ENCODE measurements around the gene TCP11L2.
"Not testable (repeated sequence)": the region's sequence is repeated elsewhere in the genome, so short reads cannot be mapped to it uniquely, and the experiment has no call there.

The TCP11L2 gene

DNA sequence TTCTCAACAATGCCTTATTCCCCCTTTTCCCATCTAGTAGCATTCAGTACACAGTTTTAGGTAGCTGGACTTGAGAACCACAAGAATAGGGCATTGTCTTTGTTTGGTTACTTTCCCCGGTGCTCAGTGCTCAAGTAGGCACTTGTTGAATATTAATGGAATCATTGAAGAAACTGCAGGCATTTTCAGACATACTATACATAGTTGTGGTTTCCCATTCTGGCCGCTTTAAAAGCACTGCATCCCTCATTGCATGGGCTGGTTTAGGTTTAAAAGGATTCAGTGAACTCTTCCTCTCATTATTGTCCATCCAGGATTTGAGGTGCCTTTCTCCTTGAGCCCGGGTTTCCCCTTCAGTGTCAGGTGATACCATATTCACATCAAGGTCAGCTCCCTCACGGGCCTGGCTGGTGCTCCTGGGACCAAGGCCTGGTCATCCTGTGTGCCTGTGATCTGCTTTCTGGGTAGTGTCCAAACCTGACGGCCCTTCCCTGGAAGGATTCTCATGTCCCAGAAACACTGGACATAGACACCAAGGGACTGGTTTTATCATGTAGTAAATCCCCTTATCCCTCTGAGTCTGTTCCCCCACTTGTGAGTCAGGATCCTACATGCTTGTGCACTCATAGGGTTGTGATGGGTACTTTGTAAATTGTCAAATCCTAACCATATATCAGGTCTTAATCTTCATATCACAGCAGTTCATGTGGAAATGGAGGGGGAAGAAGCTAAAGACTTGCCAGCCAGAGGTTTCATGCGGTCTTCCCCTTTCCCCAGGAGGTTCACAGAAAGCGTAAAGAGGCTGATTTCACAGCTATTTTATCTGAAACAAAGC lies 7.4 kb downstream of the TCP11L2 start:
- no peak for DNase-seq

- DNase-seq: no peak
Observed at GRCh38 chr12:106310687-106311086, 8.2 kb downstream of the TCP11L2 start.

- no peak for DNase-seq
Observed at GRCh38 chr12:106311139-106311538, 8.6 kb downstream of the TCP11L2 start.

DNA sequence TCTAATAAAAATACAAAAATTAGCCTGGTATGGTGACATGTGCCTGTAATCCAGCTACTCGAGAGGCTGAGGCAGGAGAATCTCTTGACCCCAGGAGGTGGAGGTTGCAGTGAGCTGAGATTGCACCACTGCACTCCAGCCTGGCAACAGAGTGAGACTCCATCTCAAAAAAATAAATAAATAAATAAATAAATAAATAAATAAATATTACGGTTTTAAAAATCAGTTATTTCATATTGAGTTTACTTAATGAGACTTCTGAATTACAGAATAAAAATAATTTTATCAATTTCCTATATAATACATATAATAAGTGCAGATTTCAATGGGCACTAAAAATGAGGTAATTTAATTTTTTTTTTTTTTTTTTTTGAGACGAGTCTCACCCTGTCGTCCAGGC lies 10.9 kb downstream of the TCP11L2 start:
- DNase-seq: not testable (repeated sequence)

- DNase-seq: no peak
Observed at GRCh38 chr12:106315523-106315922, 13.0 kb downstream of the TCP11L2 start.

DNA sequence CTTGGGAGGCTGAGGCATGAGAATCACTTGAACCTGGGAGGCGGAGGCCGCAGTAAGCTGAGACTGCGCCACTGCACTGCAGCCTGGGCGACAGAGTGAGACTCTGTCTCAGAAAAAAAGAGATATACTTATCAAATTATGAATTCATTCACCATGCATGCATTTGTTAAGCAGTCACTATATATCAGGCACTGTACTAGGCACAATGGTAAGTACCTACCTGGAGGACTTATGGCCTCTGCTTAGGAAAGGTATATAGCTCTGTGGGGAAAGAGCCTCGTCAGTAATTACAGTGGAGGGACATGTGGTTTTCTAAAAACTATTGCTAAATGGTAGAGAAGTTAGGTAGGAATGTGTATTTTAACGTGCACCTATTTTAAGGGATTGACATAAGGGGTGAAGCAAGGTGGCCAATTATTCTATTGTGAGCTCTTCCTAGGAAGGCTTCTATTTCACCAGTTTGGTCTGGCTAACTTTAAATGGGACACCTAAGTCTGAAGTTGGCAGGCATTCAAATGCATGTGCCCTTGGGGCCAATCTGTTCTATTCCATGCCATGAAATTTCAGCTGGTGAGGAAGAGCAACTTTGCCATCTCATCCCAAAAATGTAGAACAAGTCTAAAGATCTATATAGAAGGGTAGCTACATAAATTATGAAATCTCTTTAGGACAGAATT lies 15.0 kb downstream of the TCP11L2 start:
- no peak for DNase-seq

GRCh38 chr12:106321139-106321850 lies 18.8 kb downstream of the TCP11L2 start:
- no peak for DNase-seq

GRCh38 chr12:106323537-106323936 lies 21.0 kb downstream of the TCP11L2 start:
- no peak for DNase-seq

- no peak for DNase-seq
Observed at GRCh38 chr12:106327309-106327869, 24.9 kb downstream of the TCP11L2 start.

DNA sequence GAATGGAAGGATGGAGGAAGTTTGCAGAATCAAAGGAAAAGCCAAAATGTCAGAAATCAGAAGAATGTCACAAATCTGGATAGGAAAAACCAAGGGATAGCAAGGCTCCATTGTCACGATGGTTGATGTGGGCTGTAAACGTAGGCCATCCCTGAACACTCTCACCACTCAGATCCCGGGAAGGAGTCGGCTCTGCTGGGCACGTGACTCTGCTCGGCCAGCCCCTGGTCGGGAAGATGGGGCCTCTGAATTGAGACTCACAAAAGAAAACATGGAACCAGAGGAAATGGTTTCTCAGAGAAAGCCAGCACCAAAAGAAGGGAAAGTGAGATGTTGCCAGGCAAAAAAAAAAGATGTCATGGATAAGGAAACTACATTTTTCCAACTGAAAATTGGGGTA lies 26.2 kb downstream of the TCP11L2 start:
- DNase-seq: no peak

DNA sequence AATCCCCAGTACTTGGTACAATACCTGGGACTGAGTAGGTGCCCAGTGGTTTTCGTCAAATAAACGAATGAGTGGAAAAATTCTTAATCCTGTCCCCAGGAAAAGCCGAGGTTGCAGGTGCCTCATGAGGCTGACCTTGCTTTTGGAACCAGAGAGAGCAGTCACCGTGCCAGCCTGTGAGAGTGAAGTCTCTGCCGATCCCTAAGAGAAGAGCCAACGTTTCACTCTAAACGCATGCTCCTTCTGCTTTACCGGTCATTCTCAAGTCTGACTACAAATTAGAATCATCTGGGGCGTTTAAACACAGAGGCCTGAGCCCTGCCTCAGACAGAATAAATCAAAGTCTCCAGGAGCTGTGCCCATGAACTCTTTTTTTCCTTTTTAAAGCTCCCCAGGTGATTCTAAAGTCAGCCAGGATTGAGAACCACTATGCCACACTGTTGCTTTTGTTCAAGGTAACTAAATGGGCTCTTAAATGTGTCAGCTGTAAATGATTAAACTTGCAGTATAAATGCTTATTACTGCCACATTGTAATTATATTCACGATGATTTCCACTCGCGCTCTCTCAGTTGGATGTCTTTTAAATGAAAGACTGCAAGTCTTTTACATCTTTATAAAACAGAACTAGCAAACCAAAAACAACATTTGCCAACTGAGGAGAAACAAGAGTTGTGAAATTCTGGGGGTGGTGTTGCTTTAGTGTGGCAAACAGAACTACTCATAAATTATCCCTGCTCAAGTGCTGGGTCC lies 26.9 kb downstream of the TCP11L2 start:
- DNase-seq: peak; percentile 4

DNA sequence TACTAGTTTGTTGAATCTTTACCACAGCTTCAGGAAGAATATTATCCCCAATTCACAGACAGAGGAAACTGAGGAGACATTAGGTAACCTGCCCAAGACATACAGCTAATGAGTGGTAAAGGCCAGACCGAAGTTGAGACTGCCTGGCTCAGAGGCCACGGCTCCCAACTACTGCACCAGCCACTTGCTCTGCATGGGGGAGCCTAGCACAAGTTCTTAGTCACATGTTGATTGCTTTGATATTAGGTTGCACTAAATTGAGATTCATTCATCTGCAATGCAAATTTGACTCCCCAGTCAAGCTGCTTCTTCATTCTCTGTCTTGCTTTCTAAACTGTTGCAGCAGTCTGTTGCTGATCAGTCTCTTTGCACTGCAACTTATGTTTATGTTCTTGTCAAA lies 29.1 kb downstream of the TCP11L2 start:
- DNase-seq: no peak

DNA sequence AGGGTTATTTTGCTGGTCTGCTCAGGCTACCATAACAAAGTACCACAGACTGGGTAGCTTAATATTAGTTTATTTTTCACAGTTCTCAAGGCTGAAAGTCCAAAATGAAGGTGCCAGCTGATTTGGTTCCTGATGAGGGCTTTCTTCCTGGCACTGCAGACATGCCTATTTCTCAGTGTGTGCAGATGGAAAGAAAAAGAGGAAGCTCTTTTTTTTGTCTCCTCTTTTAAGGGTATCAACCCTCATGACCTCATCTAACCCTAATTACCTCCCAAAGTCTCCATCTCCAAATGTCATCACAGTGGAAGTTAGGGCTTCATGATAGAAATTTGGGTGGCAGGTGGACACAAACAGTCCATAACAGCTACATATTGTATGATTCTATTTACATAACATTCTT lies 30.0 kb downstream of the TCP11L2 start:
- DNase-seq: no peak

DNA sequence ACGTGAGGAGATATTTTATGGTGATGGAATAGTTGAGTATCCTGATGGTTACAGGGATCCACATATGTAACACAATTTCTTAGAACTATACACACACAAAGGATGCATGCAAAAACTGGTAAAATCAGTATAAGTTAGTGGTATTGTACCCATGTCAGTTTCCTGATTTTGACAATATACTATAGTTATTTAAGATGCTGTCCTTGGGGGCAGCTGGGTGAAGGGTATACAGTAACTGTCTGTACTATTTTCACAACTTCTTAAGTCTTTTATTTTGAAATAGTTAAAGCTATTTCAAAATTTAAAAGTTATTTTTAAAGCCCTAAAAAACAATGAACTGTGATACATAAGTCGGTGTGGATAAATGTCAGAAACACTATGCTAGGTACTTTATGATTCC lies 30.5 kb downstream of the TCP11L2 start:
- no peak for DNase-seq

DNA sequence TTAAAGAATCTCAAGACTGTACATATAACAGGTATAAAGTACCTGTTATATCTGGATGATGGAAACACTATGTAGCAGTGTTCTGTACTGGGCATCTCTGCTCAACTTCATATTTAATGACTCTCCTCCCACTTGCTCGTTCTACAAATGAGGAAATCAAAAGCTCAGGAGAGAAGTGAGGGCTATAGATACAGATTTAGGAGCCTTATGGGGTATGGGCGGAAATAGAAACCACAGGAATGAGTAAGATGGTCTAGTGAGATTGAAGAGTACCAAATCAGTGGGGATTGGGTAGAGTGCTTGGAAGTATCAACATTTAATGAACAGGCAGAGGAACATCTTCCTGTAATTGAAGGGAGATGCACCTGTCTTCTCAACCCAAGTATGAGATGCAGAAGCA lies 31.2 kb downstream of the TCP11L2 start:
- no peak for DNase-seq

DNA sequence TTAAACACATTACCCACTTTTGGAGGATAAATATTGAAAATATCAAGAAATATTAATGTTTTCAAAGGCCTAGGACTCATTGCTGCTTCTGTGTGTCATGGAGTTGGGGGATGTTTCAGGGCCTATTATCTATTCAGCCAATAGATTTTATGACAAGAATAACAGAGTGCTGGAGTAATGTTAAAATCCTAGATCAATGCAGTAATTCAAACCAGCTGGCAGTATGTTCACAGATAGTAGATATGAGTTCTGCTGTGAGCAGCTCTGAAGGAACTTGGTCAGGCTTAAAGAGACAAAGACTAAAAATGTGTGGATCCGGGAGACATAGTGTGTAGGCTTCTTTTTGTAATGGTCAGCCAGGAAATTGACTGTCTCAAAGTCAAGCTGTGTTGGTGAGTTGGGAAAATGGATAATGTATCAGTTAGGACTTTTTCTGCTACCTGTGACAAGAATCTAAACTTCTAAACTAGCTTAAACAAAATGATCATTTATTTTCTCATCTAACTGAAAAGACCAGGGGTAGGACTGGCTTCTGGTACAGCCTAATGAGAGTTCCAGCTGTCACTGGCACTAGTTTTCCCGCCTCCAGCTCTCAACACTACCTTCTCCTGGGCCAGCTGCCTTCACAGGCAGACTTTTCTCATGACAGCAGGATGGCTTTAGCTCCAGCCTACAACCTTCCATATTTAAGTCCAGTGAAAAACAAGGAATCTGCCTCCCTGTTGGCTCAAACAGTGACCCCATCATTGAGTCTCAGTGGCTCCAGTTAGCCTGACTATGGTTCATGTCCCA lies 38.7 kb downstream of the TCP11L2 start:
- DNase-seq: no peak

GRCh38 chr12:106342397-106343213 lies 40.1 kb downstream of the TCP11L2 start:
- no peak for DNase-seq

DNA sequence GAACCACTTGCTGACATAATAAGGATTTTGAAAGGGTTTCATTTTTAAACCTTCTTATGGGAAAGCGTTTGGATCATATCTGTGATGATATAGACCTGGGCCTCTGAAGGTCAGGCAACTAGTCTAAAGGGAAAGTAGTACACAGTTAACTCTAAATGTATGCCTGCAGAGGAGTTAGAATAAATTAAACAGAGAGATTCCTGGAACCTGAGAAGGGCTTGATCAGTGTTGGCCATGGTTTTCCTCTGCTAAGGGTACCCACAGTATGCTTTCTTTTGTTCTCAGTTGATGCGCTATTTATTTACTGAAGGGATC lies 40.6 kb downstream of the TCP11L2 start:
- no peak for DNase-seq

DNA sequence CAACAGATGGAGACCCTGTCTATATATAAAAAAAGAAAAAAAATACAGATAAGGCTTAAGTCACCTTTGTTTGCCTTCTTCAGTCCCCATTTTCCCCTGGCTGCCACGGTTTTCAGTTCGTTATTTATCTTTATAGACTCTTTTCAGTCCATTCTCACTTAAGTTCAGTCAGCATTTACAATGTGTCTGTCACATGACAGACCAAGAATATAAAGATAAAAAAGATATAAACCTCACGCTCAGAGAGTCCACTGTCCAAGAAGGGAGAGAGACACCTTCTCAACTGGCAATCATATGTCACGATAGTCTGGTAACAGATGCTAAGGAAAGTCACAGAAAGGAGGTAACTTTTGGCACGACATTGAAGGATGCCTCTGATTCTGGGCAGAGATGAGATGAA lies 41.6 kb downstream of the TCP11L2 start:
- DNase-seq: no peak

DNA sequence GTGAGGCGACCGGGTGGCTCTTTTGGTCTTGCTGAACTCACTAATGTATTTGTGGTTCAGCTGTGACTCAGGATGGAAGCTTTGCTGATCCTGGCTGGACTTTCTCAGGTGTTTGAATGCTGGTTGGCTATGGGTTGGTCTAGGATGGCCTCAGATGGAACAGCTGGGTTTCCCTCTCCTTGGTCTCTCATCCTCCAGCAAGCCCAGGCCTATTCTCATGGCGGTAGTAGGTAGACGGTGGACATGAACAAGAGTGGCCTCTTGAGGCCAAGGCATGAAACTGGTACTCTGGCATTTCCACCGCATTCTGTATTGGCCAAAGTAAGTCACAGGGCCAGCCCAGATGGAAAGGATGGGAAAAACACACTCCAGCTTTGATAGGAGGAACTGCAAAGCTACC lies 43.2 kb downstream of the TCP11L2 start:
- peak; percentile 6 for DNase-seq

DNA sequence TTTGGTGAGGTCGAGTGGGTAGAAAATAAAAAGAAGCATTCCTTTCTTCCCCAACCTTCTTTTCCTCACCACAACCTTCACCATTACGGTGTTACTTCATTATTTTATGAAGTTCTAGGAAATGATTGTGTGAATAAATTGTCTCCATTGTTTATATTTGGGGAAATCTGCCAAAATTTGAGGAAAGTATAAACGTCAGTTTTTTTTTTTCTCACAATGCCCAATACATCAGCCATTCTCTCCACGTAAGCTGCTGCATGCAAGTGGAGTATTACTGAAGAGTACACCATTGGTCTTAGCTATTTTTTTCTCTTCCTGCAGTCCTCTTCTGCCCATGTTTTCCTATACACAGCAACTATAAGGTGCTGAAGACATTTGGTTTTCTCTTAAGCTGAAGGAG lies 45.9 kb downstream of the TCP11L2 start:
- DNase-seq: no peak

All from NCI-H1092 treated with DMSO at 0.1 percent for 48 hours (cell line).